GM12891 (cell line): ENCODE data around the gene JAZF1.

Experiments
- DNase-seq: peaks from one replicate; pipeline ENCODE4 v3.0.0; 2011; ENCODE audit warnings: low spot score; ENCODE audit not compliant: insufficient read length
- FAIRE-seq: peaks from 2 replicates; lab custom pipeline; 2011; peaks lifted over from hg19 to GRCh38; lab: Jason Lieb, UNC
- PAX5 ChIP-seq: IDR thresholded peaks from 2 replicates; pipeline ENCODE4 v1.6.1; 2011; ENCODE audit warnings: low read length, moderate library complexity, mild to moderate bottlenecking; ENCODE audit not compliant: insufficient read depth, severe bottlenecking
- POLR2A ChIP-seq: IDR thresholded peaks from 2 replicates; pipeline ENCODE4 v1.6.1; 2011; ENCODE audit warnings: low read depth, low read length, control low read depth
- POLR2AphosphoS5 ChIP-seq: IDR thresholded peaks from 2 replicates; pipeline ENCODE4 v1.6.1; 2011; ENCODE audit warnings: low read depth, low read length, control low read depth
- POU2F2 ChIP-seq: IDR thresholded peaks from 2 replicates; pipeline ENCODE4 v1.6.1; 2011; ENCODE audit warnings: low read depth, mild to moderate bottlenecking, control low read depth, low read length, moderate library complexity
- SPI1 ChIP-seq: IDR thresholded peaks from 2 replicates; pipeline ENCODE4 v1.6.1; 2011; ENCODE audit warnings: low read depth, low read length, control low read depth
- TAF1 ChIP-seq: IDR thresholded peaks from 2 replicates; pipeline ENCODE4 v1.6.1; 2011; ENCODE audit warnings: low read depth, low read length, control low read depth

The JAZF1 gene

DNA sequence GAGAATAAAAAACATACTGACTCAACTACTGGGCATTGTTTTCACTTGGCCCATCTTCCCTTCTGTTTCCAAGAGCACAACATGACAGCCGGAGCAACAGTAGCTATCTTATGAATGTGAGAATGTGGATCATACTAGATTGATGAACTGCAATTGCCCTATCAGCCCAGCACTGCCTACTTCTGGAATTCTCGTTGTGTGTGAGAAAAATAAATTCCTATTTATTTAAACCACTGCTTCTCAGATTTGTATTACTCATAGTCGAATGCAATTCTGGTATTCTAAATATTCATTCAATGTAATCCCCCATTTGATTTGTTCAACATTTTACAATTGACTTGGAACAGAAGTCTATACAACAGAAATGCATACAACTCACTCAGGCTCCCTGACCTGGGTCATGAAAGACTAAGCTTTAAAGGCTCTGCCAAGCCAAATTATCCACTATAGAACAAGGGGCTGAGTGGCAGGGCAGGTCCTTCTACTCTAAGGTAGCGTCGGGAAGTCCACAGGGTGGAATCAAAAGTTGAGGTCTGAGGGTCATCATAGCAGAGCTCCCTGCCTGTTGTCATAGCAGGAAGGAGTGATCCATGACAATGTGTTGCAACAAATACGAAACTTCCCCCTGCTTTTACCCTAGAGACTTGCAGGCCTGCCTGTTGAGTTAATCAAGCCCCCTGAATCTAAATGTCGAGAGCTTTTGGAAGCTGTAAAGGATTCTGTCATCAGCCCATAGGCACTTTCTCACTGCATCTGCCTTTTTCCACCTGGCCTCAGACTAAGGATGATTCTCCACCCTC lies 12.4 kb upstream of the JAZF1 start:
- TF ChIP-seq SPI1 (no peak), TAF1 (no peak)
- FAIRE-seq, result no peak
- DNase-seq, result no peak

GRCh38 chr7:28191751-28192150 lies 11.2 kb upstream of the JAZF1 start:
- DNase-seq (no peak), FAIRE-seq (no peak)

DNA sequence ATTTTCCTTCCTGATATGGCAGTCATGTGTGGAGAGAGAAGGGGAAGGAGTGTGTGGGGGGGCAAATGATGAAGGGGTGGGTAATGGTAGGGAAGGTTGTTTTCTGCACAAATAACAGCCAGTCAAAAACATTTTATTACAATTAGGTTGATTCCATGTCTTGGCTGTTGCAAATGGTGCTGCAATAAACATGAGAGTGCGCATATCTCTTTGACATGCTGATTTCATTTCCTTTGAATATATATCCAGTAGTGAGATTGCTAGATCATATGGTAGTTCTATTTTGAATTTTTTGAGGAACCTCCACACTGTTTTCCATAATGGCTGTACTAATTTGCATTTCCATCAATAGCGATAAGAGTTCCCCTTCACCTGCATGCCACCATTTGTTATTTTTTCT lies 10.6 kb upstream of the JAZF1 start:
- no peak for DNase-seq
- TF ChIP-seq POLR2A (no peak), POU2F2 (no peak), TAF1 (no peak), PAX5 (no peak), POLR2AphosphoS5 (no peak), SPI1 (no peak)
- FAIRE-seq, result no peak

More at GRCh38 chr7:28191751-28192150, 11.2 kb upstream of the JAZF1 start:
- no peak for TF ChIP-seq POU2F2
- TF ChIP-seq POLR2AphosphoS5, result no peak
- no peak for TF ChIP-seq POLR2A
- TF ChIP-seq SPI1, result no peak
- TF ChIP-seq PAX5, result no peak
- no peak for TF ChIP-seq TAF1

- TF ChIP-seq POLR2AphosphoS5, result no peak
- TF ChIP-seq POU2F2, result no peak
- no peak for TF ChIP-seq SPI1
- no peak for TF ChIP-seq POLR2A
- no peak for TF ChIP-seq PAX5
- TF ChIP-seq TAF1, result no peak
- DNase-seq (no peak), FAIRE-seq (no peak)
These were observed 9.6 kb upstream of the JAZF1 start for GRCh38 chr7:28190077-28190710.

DNA sequence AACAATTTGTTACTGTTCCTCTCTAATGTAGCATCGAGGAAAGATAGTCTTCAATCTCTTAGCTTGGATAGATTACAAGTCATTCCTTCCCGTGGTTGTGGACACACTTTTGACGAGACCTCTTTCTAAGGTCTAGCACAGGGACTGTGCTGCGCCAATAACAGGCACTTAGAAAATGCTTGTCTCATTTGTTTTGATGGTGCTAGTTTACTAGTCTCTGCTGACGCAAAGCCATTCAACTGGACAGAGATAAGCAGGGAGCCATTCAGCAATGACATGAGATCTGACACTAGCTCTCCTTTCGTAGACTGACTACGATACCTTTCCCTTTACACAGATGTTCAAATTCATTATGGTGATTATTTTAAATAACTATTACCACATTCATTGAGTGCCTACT lies 6.4 kb upstream of the JAZF1 start:
- no peak for TF ChIP-seq SPI1
- no peak for TF ChIP-seq PAX5
- no peak for TF ChIP-seq POLR2AphosphoS5
- no peak for TF ChIP-seq POU2F2
- no peak for FAIRE-seq
- DNase-seq, result no peak

GRCh38 chr7:28183627-28184026 lies 3.0 kb upstream of the JAZF1 start:
- FAIRE-seq (no peak), DNase-seq (no peak)
- TF ChIP-seq TAF1 (no peak), POLR2A (no peak), POU2F2 (no peak), POLR2AphosphoS5 (no peak), SPI1 (no peak)

GRCh38 chr7:28182071-28182471 lies 1.5 kb upstream of the JAZF1 start:
- no peak for TF ChIP-seq TAF1
- no peak for FAIRE-seq
- no peak for DNase-seq

DNA sequence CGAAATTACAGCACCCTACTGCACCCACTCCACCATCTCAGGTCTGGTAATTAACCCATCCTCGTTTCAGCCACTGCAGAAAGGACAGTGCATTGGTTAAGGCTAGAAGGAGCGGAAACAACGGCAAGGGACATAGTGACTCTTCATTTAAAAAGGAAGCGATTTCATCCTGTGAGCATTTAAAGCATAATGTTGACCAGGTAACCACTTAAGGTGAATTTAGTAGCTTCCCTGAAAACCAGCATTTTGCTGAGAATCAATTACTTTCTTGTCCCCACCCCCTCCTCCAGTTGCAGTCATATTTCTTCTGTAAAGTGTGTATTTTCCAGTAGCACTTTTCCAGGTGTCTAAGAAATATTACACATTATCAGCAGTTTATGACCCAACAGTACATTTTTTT lies 821 bp upstream of the JAZF1 start:
- TF ChIP-seq SPI1 (no peak), POLR2AphosphoS5 (no peak), POLR2A (no peak), PAX5 (no peak), POU2F2 (no peak), TAF1 (no peak)
- FAIRE-seq (no peak), DNase-seq (no peak)

GRCh38 chr7:28180031-28180363 lies 598 bp downstream of the JAZF1 start:
- TF ChIP-seq POLR2A, result no peak
- TF ChIP-seq TAF1, result no peak
- TF ChIP-seq PAX5, result no peak
- no peak for TF ChIP-seq SPI1
- TF ChIP-seq POLR2AphosphoS5, result no peak
- TF ChIP-seq POU2F2, result no peak
- DNase-seq (no peak), FAIRE-seq (no peak)
